A673 (cell line): ENCODE data around the gene FAM25A. TPM values are rescaled to one million over a fixed set of nuclear protein-coding genes. Genes with fewer than 3 reads are reported as not detected.

Experiments
- BruUV-seq: library from RNA; stranded (reverse); fragments of 400-500 nt; replicated peaks from 2 replicates; lab custom pipeline; 2021; lab: Mats Ljungman, UMichigan
- CTCF ChIA-PET: fragments of 300-600 bp; sonication (Branson Sonifier 250); formaldehyde crosslinking; loops from one replicate; lab custom pipeline; 2022; ENCODE audit warnings: antibody characterized with exemption; lab: Charles Lee
- POLR2A ChIA-PET: fragments of 300-600 bp; sonication (Branson Sonifier 250); formaldehyde crosslinking; loops from one replicate; lab custom pipeline; 2022; ENCODE audit warnings: antibody characterized with exemption; ENCODE audit not compliant: low non-redundant PET; lab: Charles Lee
- DNase-seq: peaks from one replicate; pipeline ENCODE4 v3.0.0-alpha.2; 2015; ENCODE audit warnings: low spot score
- H3K27ac ChIP-seq: fragments of 200-600 bp; sonication (generic); 2 replicates; pipeline ENCODE4 v1.5.1; 2016; ENCODE audit warnings: mixed run types, low read depth, mild to moderate bottlenecking, mixed read lengths, antibody characterized with exemption, low read length; ENCODE audit not compliant: poor library complexity, severe bottlenecking
- H3K27me3 ChIP-seq: fragments of 200-600 bp; sonication (generic); replicated peaks from 2 replicates; pipeline ENCODE4 v1.6.1; 2017; ENCODE audit warnings: mixed run types, low read depth, mild to moderate bottlenecking, mixed read lengths, antibody characterized with exemption, low read length; ENCODE audit not compliant: insufficient read depth, poor library complexity
- H3K36me3 ChIP-seq: fragments of 200-600 bp; sonication (generic); 2 replicates; pipeline ENCODE4 v1.6.1; 2016; ENCODE audit warnings: mixed run types, mild to moderate bottlenecking, mixed read lengths, antibody characterized with exemption, low read length; ENCODE audit not compliant: insufficient read depth, poor library complexity, severe bottlenecking
- H3K4me1 ChIP-seq: fragments of 200-600 bp; sonication (generic); 2 replicates; pipeline ENCODE4 v1.6.1; 2017; ENCODE audit warnings: mixed run types, mild to moderate bottlenecking, mixed read lengths, antibody characterized with exemption, low read length; ENCODE audit not compliant: insufficient read depth, poor library complexity, severe bottlenecking
- H3K4me3 ChIP-seq: fragments of 200-600 bp; sonication (generic); 2 replicates; pipeline ENCODE4 v1.5.1; 2016; ENCODE audit warnings: low read depth, mixed run types, mild to moderate bottlenecking, mixed read lengths, low read length; ENCODE audit not compliant: poor library complexity, severe bottlenecking
- H3K9me3 ChIP-seq: fragments of 200-600 bp; sonication (generic); 2 replicates; pipeline ENCODE4 v1.6.1; 2016; ENCODE audit warnings: mixed run types, low read depth, mild to moderate bottlenecking, mixed read lengths, antibody characterized with exemption, low read length; ENCODE audit not compliant: poor library complexity, severe bottlenecking
- EZH2 ChIP-seq: fragments of 200-600 bp; sonication (generic); IDR thresholded peaks from 2 replicates; pipeline ENCODE4 v1.6.1; 2017; ENCODE audit warnings: borderline replicate concordance, low read depth, mild to moderate bottlenecking, mixed read lengths, antibody characterized with exemption, low read length; ENCODE audit not compliant: poor library complexity, severe bottlenecking
- intact Hi-C: fragments of 100-400 bp; cut with micrococcal nuclease; formaldehyde crosslinking; loops from one replicate; pipeline ENCODE4 v1.10.0; 2022; ENCODE audit not compliant: unreplicated experiment
- total RNA-seq: library from RNA; stranded (reverse); gene quantifications from 2 replicates; pipeline ENCODE4 v1.2.3, GENCODE V29; 2021
- TF ChIP-seq, protein P1 (sequence below): fragments of 300-800, 200-600 bp; sonication (generic); conservative IDR thresholded peaks from 2 replicates; pipeline ENCODE4 v1.5.1; 2017; ENCODE audit warnings: low read depth, mild to moderate bottlenecking, antibody characterized with exemption, low read length, moderate library complexity, mixed read lengths

The FAM25A gene
- total RNA-seq, 1 experiment from 2014 or later, result not detected

DNA sequence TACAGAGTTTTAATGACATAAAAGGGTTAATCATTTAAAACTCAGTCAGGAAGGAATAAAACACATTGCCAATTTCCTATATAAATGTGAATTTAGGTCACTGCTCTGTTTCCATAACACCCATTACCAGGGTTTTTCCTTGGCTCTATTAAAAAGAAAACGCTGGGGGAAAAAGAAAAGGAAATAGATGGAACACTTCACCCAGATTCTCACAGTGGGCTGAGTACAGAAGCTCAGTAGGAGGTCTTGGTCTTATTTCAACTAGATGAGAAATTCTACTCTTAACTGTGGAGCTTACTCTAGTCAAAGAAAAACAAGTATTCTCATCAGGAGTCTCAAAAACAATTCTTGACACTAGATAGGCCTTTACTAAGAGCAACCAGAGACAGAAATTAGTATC lies 38.1 kb downstream of the FAM25A start:
- Histone ChIP-seq H3K27me3 (no peaks in the 10 kb centered on the region), H3K36me3 (peaks cover 71% of the 10 kb centered on the region), H3K27ac (peak overlapping the region; percentile 65), H3K4me1 (peaks cover 50% of the 10 kb centered on the region), H3K9me3 (no peaks in the 10 kb centered on the region), H3K4me3 (no peak overlapping the region)
- intact Hi-C loops, result no loop called here
- no TSS peak for BruUV-seq
- ChIA-PET POLR2A (no interaction called here), CTCF (no interaction called here)
- peak; percentile 95 for DNase-seq
- no peak for TF ChIP-seq EZH2
- TF ChIP-seq, protein P1, sequence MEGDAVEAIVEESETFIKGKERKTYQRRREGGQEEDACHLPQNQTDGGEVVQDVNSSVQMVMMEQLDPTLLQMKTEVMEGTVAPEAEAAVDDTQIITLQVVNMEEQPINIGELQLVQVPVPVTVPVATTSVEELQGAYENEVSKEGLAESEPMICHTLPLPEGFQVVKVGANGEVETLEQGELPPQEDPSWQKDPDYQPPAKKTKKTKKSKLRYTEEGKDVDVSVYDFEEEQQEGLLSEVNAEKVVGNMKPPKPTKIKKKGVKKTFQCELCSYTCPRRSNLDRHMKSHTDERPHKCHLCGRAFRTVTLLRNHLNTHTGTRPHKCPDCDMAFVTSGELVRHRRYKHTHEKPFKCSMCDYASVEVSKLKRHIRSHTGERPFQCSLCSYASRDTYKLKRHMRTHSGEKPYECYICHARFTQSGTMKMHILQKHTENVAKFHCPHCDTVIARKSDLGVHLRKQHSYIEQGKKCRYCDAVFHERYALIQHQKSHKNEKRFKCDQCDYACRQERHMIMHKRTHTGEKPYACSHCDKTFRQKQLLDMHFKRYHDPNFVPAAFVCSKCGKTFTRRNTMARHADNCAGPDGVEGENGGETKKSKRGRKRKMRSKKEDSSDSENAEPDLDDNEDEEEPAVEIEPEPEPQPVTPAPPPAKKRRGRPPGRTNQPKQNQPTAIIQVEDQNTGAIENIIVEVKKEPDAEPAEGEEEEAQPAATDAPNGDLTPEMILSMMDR, result no peak

DNA sequence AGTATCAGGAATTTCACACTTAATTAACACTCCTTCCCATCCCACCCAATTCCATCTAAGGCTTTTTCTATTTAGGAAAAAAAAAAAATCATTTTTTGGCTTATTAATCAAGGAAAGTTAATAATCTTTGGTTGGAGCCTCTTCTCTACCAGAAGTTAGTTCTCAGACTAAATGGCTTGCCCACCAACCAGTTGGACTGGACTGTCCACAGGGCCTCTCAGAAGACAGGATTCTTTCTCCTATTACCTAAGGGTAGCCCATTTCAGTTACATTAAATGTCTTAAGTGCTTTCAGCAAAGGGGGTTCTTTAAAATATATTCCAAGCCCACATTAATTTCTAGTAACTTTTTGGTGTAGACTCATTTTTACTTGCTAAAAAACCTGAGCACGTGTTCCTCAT lies 39.3 kb downstream of the FAM25A start:
- intact Hi-C loops, result no loop called here
- TF ChIP-seq, protein P1, result no peak
- TF ChIP-seq EZH2, result no peak
- H3K9me3 ChIP-seq, result no peaks in the 10 kb centered on the region
- no peak for DNase-seq
- no TSS peak for BruUV-seq
- no peaks in the 10 kb centered on the region for H3K27me3 ChIP-seq
- H3K4me3 ChIP-seq, result no peak overlapping the region
- CTCF ChIA-PET, result no interaction called here
- peaks cover 61% of the 10 kb centered on the region for H3K36me3 ChIP-seq
- peaks cover 46% of the 10 kb centered on the region for H3K4me1 ChIP-seq
- no peak overlapping the region for H3K27ac ChIP-seq
- POLR2A ChIA-PET, result no interaction called here

DNA sequence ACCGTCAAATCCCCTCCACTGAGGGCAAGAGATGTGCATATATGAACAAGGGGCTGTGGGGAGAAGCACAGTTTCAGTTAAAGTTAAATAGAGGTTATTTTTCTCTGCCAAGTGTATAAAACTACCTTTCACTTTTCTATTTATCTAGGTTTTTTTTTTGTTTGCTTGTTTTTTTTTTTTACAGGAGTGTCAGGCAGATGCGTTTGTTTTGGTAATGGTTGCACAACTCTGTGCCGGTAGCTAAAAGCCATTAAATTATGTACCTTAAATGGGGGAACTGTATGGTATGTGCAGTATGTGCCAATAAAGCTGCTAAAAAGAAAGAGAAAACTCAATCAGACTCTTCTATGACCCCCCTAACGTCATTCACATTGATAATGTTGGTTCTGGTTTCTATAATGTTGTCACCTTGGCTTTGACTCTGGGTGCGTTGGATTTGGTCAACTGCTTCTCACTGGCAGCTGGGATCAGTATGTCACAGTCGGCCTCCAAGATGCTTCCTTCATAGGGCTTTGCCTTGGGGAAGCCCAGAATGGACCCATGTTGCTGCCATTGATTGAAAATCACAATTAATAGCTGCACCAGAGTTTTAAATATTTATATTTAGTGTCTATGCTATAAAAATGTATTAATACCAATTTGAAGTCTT lies 40.3 kb downstream of the FAM25A start:
- Histone ChIP-seq H3K4me3 (no peak overlapping the region), H3K9me3 (no peaks in the 10 kb centered on the region), H3K36me3 (peaks cover 59% of the 10 kb centered on the region), H3K27me3 (no peaks in the 10 kb centered on the region), H3K27ac (no peak overlapping the region), H3K4me1 (peaks cover 46% of the 10 kb centered on the region)
- POLR2A ChIA-PET, result no interaction called here
- TF ChIP-seq EZH2, result no peak
- TF ChIP-seq, protein P1, result no peak
- no peak for DNase-seq
- intact Hi-C loops, result no loop called here
- CTCF ChIA-PET, result no interaction called here
- no TSS peak for BruUV-seq
